Activated T-cell treated with anti-CD3 and anti-CD28 coated beads, Interleukin-2, amount 50 U/mL, for 4 hours (primary cell): Measurements from ENCODE around the gene SLC23A2. TPM values are rescaled to one million over a fixed set of nuclear protein-coding genes. Genes with fewer than 3 reads are reported as not detected.
"Not testable (repeated sequence)": the region's sequence is repeated elsewhere in the genome, so short reads cannot be mapped to it uniquely, and the experiment has no call there.

Experiments
- ATAC-seq, 2 donors: fragments of 200-7000 bp; cut with Tn5 transposase; one replicate each; pipeline ENCODE4 v1.10.0; 2021
- DNase-seq: peaks from one replicate; pipeline ENCODE4 v3.0.0-alpha.2; 2020
- H3K27me3 Mint-ChIP-seq: one replicate; pipeline ENCODE4 v1.8.0; 2021; ENCODE audit warnings: low read depth, mixed read lengths
- H3K36me3 Mint-ChIP-seq: one replicate; pipeline ENCODE4 v1.8.0; 2022; ENCODE audit warnings: mixed read lengths; ENCODE audit not compliant: insufficient read depth
- H3K4me1 Mint-ChIP-seq: one replicate; pipeline ENCODE4 v1.8.0; 2021; ENCODE audit warnings: low read depth, mixed read lengths
- H3K4me3 Mint-ChIP-seq: one replicate; pipeline ENCODE4 v1.8.0; 2021; ENCODE audit warnings: mild to moderate bottlenecking, moderate library complexity, mixed read lengths
- H3K9me3 Mint-ChIP-seq: one replicate; pipeline ENCODE4 v1.8.0; 2021; ENCODE audit warnings: mixed read lengths
- total RNA-seq, 3 donors: library from RNA; stranded (reverse); gene quantifications; one replicate each; pipeline ENCODE4 v1.2.1, GENCODE V29; 2021

SLC23A2 gene
- total RNA-seq, 3 donors from 2014 or later, result 19.6 to 25.9 (median 20.4) TPM

DNA sequence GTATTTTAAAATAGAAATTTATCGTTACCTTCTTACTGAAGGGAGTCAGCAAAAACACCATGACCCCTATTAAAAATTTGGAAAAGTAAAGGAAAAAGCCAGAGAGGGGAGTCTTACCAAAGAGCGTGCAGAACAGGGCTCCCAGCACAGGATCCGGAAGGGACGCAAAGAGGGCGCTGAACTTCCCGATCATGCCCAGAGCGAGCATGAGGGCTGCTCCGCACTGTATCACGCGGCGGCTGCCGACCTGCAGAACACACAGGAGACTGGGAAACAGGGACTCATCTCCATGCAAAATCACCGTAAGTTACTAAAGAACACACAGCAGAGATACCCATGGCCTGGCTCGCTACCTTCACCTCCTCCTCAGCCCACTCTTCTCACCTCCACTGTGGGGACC, 138.6 kb downstream of the SLC23A2 start:
- Mint-ChIP-seq H3K9me3 (no peaks in the 10 kb centered on the region), H3K4me1 (no peaks in the 10 kb centered on the region), H3K4me3 (no peak overlapping the region), H3K36me3 (peaks cover 40% of the 10 kb centered on the region), H3K27me3 (no peaks in the 10 kb centered on the region)
- DNase-seq (no peak), ATAC-seq (no peak)

DNA sequence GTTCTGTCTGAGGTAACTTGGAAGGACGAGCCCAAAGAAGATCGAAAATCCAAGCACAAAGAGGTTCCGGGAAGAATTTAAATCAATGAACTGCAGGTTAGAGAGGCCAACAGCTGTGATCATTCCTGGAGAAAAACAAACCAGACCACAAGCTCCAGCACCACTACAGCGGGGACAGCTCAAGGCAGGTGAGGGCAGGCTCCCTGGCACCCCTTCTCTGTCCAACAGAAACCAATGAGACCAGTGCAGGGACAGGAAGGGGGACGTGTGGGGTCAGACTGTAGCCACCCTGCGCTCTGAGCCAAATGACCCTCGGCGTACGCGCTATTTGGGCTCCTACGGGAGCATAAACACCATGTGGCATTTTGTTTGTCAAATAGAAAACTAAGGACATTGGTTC, 139.3 kb downstream of the SLC23A2 start:
- DNase-seq (no peak), ATAC-seq (no peak)
- Mint-ChIP-seq H3K9me3 (no peaks in the 10 kb centered on the region), H3K4me1 (no peaks in the 10 kb centered on the region), H3K4me3 (no peak overlapping the region), H3K36me3 (peaks cover 38% of the 10 kb centered on the region), H3K27me3 (no peaks in the 10 kb centered on the region)

DNA sequence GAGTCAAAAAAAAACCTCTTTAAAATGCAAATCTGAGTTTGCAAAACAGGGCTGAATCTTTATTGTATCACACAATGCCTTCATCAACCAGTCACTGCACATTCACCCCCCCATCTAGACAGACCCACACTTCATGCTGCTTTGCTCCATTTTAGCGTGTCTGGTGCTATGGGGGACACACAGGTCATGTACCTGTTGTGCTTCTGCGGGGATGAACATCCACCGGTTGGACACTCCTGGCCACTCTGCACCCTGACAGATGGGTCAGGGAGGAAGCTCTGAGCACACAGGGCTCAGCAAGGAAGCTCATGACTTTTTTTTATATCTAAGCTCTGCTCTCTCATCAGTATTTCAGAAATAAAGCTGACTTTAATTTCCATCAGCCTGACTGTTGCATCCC, 143.3 kb downstream of the SLC23A2 start:
- H3K4me3 Mint-ChIP-seq, result no peak overlapping the region
- H3K36me3 Mint-ChIP-seq, result peaks cover 45% of the 10 kb centered on the region
- no peak for ATAC-seq
- no peaks in the 10 kb centered on the region for H3K4me1 Mint-ChIP-seq
- DNase-seq, result no peak
- H3K9me3 Mint-ChIP-seq, result no peaks in the 10 kb centered on the region
- no peaks in the 10 kb centered on the region for H3K27me3 Mint-ChIP-seq

DNA sequence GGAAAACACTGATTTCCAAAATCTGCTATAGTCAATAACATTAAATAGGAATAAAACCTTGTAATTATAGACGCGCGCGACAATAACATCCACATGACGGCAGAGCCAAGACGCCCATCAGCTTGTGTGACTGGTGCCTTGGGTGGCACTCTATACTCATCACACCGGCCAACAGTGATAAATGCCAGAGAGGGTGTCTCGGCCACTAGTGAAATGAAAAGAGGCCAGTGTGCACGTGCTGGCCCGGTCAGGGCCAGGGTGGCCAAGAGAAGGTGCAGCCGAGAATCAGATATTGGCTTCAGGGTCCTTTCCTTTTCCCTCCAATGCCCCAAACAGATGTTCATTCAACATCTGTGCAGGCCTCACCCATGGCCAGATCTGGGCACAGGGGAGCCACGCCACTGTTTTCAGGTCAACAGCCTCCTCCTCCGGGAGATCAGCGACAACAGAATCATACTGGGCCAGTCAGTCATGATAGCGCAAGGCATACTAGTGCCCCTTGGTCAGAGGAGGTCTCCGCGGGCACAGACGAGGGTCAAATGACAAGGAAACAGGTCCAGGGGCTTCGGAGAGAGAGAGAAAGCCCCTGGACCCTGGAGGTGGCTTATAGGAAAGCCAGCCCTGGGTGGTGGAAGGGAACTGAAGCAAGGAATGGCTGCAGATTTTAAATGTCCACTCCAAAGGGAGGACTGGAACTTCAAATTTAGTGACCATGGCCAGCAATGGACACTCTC, 145.1 kb downstream of the SLC23A2 start:
- H3K9me3 Mint-ChIP-seq, result no peaks in the 10 kb centered on the region
- H3K4me3 Mint-ChIP-seq, result no peak overlapping the region
- ATAC-seq (no peak), DNase-seq (no peak)
- peaks cover 34% of the 10 kb centered on the region for H3K36me3 Mint-ChIP-seq
- H3K27me3 Mint-ChIP-seq, result no peaks in the 10 kb centered on the region
- no peaks in the 10 kb centered on the region for H3K4me1 Mint-ChIP-seq

DNA sequence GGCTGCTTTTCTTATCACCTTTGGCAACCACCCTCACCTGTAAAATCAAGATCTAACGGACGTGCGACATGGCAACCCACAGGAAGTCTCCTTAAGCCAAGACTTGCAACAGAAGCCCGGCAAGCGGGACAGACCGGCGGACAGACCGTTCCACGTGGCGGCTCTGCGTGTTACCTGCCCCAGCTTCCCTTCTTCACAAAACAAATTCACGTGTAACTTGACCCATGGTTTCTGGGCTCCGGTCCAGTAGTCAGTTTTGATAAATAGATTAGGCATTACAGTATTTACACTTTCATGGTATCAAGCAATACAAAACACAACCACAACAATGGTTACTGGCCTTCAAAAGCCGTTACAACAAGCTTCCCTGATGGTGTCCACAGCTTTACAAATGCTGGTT, 145.8 kb downstream of the SLC23A2 start:
- DNase-seq, result no peak
- Mint-ChIP-seq H3K36me3 (peaks cover 30% of the 10 kb centered on the region), H3K27me3 (no peaks in the 10 kb centered on the region), H3K9me3 (no peaks in the 10 kb centered on the region), H3K4me1 (no peaks in the 10 kb centered on the region), H3K4me3 (no peak overlapping the region)
- no peak for ATAC-seq

DNA sequence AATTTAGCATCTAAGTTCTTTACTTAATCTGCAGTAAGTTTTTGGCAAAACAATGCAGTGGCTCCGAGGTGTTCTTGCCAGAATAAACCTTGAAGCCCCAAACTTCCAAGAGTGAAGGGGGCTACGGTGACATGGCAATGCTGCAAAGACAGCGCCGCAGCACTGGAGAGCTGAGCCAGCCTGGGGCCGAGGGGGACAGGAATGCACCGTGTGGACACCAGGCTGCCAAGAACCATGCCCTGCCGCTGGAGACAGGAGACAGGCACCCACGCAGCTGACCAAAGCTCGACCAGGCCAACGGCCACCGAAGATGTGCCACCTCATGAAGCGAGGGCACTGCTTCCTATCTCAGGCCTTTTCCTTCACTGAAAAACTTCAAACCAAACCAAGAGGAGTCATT, 146.2 kb downstream of the SLC23A2 start:
- Mint-ChIP-seq H3K27me3 (no peaks in the 10 kb centered on the region), H3K4me3 (no peak overlapping the region), H3K4me1 (no peaks in the 10 kb centered on the region), H3K36me3 (peaks cover 26% of the 10 kb centered on the region), H3K9me3 (no peaks in the 10 kb centered on the region)
- ATAC-seq (no peak), DNase-seq (no peak)

DNA sequence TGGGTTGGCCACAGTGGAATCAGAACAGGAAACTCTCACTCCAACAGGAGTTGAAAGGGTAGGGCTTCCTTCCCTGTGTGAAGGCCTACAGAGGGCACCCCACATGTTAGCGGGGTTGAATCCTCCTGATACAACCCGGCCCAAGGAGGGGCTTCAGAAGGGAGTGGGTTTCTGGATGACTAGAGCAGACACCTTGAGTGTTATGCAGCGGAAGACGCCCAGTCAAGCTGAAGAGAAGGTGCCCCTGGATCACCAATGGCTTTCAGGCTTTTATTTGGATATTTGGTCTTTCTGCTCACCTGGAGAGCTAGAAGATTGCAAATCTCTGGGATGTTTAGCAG, 146.8 kb downstream of the SLC23A2 start:
- no peaks in the 10 kb centered on the region for H3K27me3 Mint-ChIP-seq
- peaks cover 26% of the 10 kb centered on the region for H3K36me3 Mint-ChIP-seq
- no peaks in the 10 kb centered on the region for H3K9me3 Mint-ChIP-seq
- DNase-seq (no peak), ATAC-seq (no peak)
- H3K4me3 Mint-ChIP-seq, result no peak overlapping the region
- H3K4me1 Mint-ChIP-seq, result no peaks in the 10 kb centered on the region

DNA sequence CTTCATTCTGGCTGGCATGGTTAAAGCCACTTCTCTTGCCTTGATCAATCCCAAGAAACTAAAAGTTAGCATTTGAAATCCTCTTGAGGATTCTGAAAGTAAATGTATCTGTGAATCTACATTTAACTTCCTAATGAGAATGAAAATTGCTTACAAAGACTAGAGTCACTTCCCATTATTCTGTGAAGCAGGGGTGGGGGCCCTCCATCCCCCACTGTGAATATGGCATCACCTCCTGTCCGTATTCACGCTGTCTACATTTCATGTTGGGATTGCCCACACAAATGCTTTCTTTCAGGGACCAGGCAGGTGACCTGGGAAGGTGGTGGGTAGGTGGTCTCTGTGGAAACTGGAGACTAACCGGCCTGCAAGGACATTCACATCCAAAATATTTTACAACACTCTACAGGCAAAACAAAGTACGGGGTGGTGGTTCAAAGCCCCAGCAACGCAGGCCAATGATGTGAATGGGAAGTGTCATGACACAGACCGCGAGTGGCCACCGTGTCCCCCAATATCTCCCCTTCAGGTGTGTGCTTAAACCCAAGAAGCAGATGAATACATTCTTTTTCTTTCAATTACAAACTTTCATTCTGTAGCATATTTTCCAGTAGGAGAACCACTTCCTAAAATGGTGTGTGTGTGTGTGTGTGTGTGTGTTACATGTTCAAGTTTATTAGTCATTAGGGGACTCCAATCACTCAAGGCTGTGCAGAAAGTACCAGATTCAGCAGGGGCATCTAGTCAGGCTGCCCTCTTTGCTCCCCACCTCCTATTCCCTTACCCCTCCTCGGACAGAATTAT, 147.4 kb downstream of the SLC23A2 start:
- Mint-ChIP-seq H3K36me3 (peaks cover 26% of the 10 kb centered on the region), H3K27me3 (no peaks in the 10 kb centered on the region), H3K9me3 (no peaks in the 10 kb centered on the region), H3K4me1 (no peaks in the 10 kb centered on the region), H3K4me3 (no peak overlapping the region)
- ATAC-seq, result no peak
- DNase-seq, result no peak

DNA sequence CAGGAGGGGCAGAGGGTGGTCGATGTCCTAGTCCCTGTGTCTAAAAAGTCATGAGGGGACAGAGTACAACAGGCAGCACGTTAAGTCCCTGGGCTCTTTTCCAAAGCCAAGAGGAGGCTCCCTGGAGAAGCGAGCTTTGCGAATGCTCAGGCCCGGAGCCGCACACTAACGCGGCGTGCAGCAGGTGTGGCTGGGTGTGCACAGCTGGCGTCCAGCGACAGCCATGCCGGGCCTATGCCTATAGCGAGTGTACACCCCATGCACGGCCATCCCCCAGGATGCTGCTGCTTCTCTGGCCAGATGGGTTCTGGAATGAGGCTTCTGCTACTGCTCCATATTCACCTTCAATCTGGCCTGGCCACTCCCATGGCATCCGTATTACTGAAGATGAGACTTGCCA, 148.3 kb downstream of the SLC23A2 start:
- H3K9me3 Mint-ChIP-seq, result no peaks in the 10 kb centered on the region
- no peak overlapping the region for H3K4me3 Mint-ChIP-seq
- no peaks in the 10 kb centered on the region for H3K27me3 Mint-ChIP-seq
- no peaks in the 10 kb centered on the region for H3K4me1 Mint-ChIP-seq
- no peak for ATAC-seq
- no peak for DNase-seq
- peaks cover 21% of the 10 kb centered on the region for H3K36me3 Mint-ChIP-seq

DNA sequence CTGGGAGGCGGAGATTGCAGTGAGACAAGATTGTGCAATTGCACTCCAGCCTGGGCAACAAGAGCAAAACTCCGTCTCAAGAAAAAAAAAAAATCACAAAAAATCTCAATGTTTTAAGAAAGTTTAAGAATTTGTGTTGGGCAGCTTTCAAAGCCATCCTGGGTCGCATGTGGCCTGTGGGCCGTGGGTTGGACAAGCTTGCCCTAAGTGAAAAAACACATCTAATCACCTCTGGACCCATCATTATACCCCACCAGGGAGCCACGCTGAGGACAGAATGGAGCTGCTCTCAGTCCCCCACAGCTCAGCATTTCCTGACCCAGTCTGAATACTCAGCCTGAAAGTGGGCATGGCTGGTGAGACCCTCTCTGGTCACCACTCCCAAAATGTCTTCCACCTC, 150.3 kb downstream of the SLC23A2 start:
- no peaks in the 10 kb centered on the region for H3K9me3 Mint-ChIP-seq
- no peaks in the 10 kb centered on the region for H3K27me3 Mint-ChIP-seq
- no peaks in the 10 kb centered on the region for H3K4me1 Mint-ChIP-seq
- DNase-seq (no peak), ATAC-seq (no peak)
- H3K36me3 Mint-ChIP-seq, result peaks cover 7% of the 10 kb centered on the region
- H3K4me3 Mint-ChIP-seq, result no peak overlapping the region

DNA sequence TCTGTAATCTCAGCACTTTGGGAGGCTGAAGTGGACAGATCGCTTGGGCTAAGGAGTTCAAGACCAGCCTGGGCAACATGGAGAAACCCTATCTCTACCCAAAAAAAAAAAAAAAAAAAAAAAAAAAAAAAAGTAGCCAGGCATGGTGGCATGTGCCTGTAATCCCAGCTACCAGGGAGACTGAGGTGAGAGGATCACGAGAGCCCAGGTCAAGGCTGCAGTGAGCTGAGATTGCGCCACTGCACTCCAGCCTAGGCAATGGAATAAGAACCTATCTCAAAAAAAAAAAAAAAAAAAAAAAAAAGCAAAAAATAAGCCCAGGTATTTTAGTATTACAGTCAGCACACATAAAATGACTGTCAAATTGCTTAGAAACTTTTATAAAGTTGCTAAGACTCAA, 152.5 kb downstream of the SLC23A2 start:
- not testable (repeated sequence) for H3K9me3 Mint-ChIP-seq, H3K27me3 Mint-ChIP-seq, H3K36me3 Mint-ChIP-seq, H3K4me3 Mint-ChIP-seq, DNase-seq, ATAC-seq, H3K4me1 Mint-ChIP-seq

DNA sequence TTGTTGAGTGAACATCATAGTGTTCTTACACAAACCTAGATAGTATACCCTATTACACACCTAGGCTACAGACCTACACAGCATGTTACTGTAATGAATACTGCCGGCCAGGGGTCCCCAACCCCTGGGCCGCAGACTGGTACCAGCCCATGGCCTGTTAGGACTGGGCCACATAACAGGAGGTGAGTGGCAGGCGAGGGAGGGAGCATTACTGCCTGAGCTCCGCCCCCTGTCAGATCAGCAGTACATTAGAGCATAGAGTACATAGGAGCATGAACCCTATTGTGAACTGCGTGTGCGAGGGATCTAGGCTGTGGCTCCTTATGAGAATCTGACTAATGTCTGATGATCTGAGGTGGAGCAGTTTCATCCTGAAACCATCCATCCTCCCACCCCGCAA, 153.3 kb downstream of the SLC23A2 start:
- Mint-ChIP-seq H3K4me1 (peaks cover 5% of the 10 kb centered on the region), H3K4me3 (no peak overlapping the region), H3K9me3 (no peaks in the 10 kb centered on the region), H3K27me3 (no peaks in the 10 kb centered on the region), H3K36me3 (no peaks in the 10 kb centered on the region)
- ATAC-seq (no peak), DNase-seq (no peak)

DNA sequence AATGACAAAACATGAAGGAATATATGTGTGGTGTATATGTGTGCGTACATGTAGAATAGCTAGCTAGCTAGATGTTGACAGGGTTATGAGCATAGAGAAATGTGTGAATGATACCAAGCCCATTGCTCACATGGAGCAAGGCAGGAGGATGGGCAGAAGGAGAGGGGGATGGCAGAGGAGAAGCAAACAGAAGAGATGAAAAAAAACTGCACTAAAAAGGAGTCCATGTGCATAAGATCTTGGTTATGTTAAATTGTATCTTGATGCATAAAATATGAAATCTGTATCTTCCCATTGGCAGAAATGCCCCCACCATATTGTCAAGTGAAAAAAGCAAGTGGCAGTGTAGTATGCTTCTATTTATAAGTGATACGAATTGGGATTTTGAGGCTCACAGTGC, 154.5 kb downstream of the SLC23A2 start:
- Mint-ChIP-seq H3K36me3 (no peaks in the 10 kb centered on the region), H3K27me3 (no peaks in the 10 kb centered on the region)
- no peak for ATAC-seq

DNA sequence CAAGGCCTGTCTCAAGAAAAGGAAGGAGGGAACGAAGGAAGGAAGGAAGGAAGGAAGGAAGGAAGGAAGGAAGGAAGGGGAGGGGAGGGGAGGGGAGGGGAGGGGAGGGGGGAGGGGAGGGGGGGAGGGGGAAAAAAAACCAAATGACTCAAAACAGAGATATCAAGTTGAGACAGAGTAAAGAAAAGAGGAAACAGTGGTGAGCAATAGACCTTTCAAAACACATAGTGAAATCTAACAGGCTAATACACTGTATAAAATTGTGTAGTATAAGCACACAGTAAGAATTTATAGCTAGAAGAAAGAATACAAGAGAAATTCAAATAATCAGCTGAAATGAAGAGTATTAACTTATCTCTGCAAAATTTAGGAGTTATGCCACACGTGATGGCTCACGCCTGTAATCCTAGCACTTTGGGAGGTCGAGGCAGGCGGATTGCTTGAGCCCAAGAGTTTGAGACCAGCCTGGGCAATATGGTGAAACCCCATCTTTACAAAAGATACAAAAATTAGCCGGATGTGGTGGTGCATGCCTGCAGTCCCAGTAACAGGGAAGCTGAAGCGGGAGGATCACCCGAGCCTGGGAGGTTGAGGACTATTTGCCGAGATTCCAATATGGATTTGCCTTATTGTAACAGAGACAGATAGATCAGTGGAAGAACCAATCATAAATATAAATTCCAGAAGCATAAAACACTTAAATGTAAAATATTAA, 156.4 kb downstream of the SLC23A2 start:
- DNase-seq (no peak), ATAC-seq (peak; percentile 52 to 75)
- H3K27me3 Mint-ChIP-seq, result no peaks in the 10 kb centered on the region
- no peak overlapping the region for H3K4me3 Mint-ChIP-seq
- H3K36me3 Mint-ChIP-seq, result no peaks in the 10 kb centered on the region
- H3K4me1 Mint-ChIP-seq, result peaks cover 5% of the 10 kb centered on the region
- H3K9me3 Mint-ChIP-seq, result peaks cover 3% of the 10 kb centered on the region

More for the DNA sequence above, 154.5 kb downstream of the SLC23A2 start:
- Mint-ChIP-seq H3K9me3 (no peaks in the 10 kb centered on the region), H3K4me3 (no peak overlapping the region), H3K4me1 (peaks cover 5% of the 10 kb centered on the region)
- DNase-seq, result no peak

DNA sequence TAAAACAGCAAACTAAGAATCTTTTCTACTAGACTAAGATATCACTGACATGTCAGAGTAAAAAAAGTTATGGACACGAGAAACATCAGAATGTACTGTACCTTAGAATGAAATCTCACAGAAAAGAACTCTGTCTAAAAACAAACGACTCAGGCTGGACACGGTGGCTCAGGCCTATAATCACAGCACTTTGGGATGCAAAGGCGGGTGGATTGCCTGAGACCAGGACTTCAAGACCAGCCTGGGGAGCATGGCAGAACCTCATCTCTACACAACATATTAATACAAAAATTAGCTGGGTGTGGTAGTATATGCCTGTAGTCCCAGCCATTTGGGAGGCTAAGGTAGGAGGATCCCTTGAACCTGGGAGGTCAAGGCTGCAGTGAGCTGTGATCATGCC, 157.0 kb downstream of the SLC23A2 start:
- Mint-ChIP-seq H3K36me3 (no peaks in the 10 kb centered on the region), H3K4me3 (no peak overlapping the region), H3K27me3 (no peaks in the 10 kb centered on the region), H3K9me3 (peaks cover 3% of the 10 kb centered on the region), H3K4me1 (peaks cover 5% of the 10 kb centered on the region)
- DNase-seq, result no peak
- ATAC-seq, result no peak
